OCI-LY1 (cell line): ENCODE data around the gene RAD51D.

Experiments used
- H2AFZ ChIP-seq: fragments of 200-600 bp; sonication (generic), shearing (Covaris generic); 2 replicates; pipeline ENCODE4 v1.6.0; 2014; ENCODE audit warnings: antibody characterized with exemption, mild to moderate bottlenecking, low read length
- H3F3A ChIP-seq: fragments of 200-600 bp; sonication (generic), shearing (Covaris generic); 2 replicates; pipeline ENCODE4 v1.6.0; 2014; ENCODE audit warnings: mild to moderate bottlenecking, antibody characterized with exemption, low read length, moderate library complexity; ENCODE audit not compliant: insufficient read depth
- H3K27ac ChIP-seq: fragments of 200-600 bp; sonication (generic); 2 replicates; pipeline ENCODE4 v1.5.1; 2014; ENCODE audit warnings: low read length, mixed run types, mild to moderate bottlenecking, low read depth; ENCODE audit not compliant: poor library complexity, severe bottlenecking
- H3K27me3 ChIP-seq: fragments of 200-600 bp; sonication (generic); 2 replicates; pipeline ENCODE4 v1.6.0; 2014; ENCODE audit warnings: antibody characterized with exemption, mild to moderate bottlenecking, low read length, moderate library complexity; ENCODE audit not compliant: insufficient read depth
- H3K36me3 ChIP-seq: fragments of 200-600 bp; sonication (generic); 2 replicates; pipeline ENCODE4 v1.6.1; 2014; ENCODE audit warnings: mild to moderate bottlenecking, antibody characterized with exemption, low read length, moderate library complexity, mixed read lengths; ENCODE audit not compliant: insufficient read depth
- H3K4me1 ChIP-seq: fragments of 200-600 bp; sonication (generic); 2 replicates; pipeline ENCODE4 v1.5.1; 2014; ENCODE audit warnings: mild to moderate bottlenecking, low read length, moderate library complexity; ENCODE audit not compliant: insufficient read depth, severe bottlenecking
- H3K4me2 ChIP-seq: fragments of 200-600 bp; sonication (generic), shearing (Covaris generic); 2 replicates; pipeline ENCODE4 v1.6.1; 2014; ENCODE audit warnings: low read length
- H3K4me3 ChIP-seq: fragments of 200-600 bp; sonication (generic); 2 replicates; pipeline ENCODE4 v1.5.1; 2014; ENCODE audit warnings: low read length, low read depth, mild to moderate bottlenecking, mixed read lengths; ENCODE audit not compliant: poor library complexity, severe bottlenecking
- H3K79me2 ChIP-seq: fragments of 200-600 bp; shearing (Covaris generic); 2 replicates; pipeline ENCODE4 v1.6.1; 2016; ENCODE audit warnings: mixed run types, low read length, mixed read lengths; ENCODE audit not compliant: insufficient read depth
- H3K9ac ChIP-seq: fragments of 200-600 bp; sonication (generic), shearing (Covaris generic); 2 replicates; pipeline ENCODE4 v1.6.1; 2014; ENCODE audit warnings: mild to moderate bottlenecking, low read length, mixed read lengths
- H3K9me2 ChIP-seq: fragments of 200-600 bp; sonication (generic), shearing (Covaris generic); 2 replicates; pipeline ENCODE4 v1.6.1; 2014; ENCODE audit warnings: low read depth, mild to moderate bottlenecking, low read length, mixed read lengths
- H3K9me3 ChIP-seq: fragments of 200-600 bp; shearing (Covaris generic); 2 replicates; pipeline ENCODE4 v1.6.1; 2014; ENCODE audit warnings: low read length, mixed read lengths
- H4K20me1 ChIP-seq: fragments of 200-600 bp; sonication (generic), shearing (Covaris generic); 2 replicates; pipeline ENCODE4 v1.6.0; 2016; ENCODE audit warnings: mild to moderate bottlenecking, low read length; ENCODE audit not compliant: insufficient read depth
- CTCF ChIP-seq: fragments of 200-600 bp; sonication (generic), shearing (Covaris generic); IDR thresholded peaks from 2 replicates; pipeline ENCODE4 v1.5.1; 2017; ENCODE audit warnings: mild to moderate bottlenecking, antibody characterized with exemption, low read length, moderate library complexity, mixed read lengths
- EZH2 ChIP-seq: fragments of 200-600 bp; sonication (generic), shearing (Covaris generic); IDR thresholded peaks from 2 replicates; pipeline ENCODE4 v1.8.0; 2017; ENCODE audit warnings: borderline replicate concordance, mixed run types, mild to moderate bottlenecking, antibody characterized with exemption, low read length, moderate library complexity, mixed read lengths

Gene RAD51D

GRCh38 chr17:35044181-35044580, 75.5 kb downstream of the RAD51D start:
- no peaks in the 10 kb centered on the region for H3K79me2 ChIP-seq
- no peak overlapping the region for H3K9ac ChIP-seq
- H3K4me2 ChIP-seq: no peak overlapping the region

More at GRCh38 chr17:35044181-35044580, 75.5 kb downstream of the RAD51D start:
- Histone ChIP-seq H4K20me1 (no peaks in the 10 kb centered on the region), H3K27me3 (no peaks in the 10 kb centered on the region; the same call in 1 of the 2 replicates), H3F3A (no peaks in the 10 kb centered on the region), H3K4me3 (no peak overlapping the region), H3K9me3 (no peaks in the 10 kb centered on the region), H3K27ac (no peak overlapping the region), H3K9me2 (no peaks in the 10 kb centered on the region), H3K4me1 (no peaks in the 10 kb centered on the region), H2AFZ (no peak overlapping the region), H3K36me3 (no peaks in the 10 kb centered on the region)
- TF ChIP-seq CTCF (no peak), EZH2 (no peak)
